Measurements from ENCODE around the gene SIPA1.

DNA sequence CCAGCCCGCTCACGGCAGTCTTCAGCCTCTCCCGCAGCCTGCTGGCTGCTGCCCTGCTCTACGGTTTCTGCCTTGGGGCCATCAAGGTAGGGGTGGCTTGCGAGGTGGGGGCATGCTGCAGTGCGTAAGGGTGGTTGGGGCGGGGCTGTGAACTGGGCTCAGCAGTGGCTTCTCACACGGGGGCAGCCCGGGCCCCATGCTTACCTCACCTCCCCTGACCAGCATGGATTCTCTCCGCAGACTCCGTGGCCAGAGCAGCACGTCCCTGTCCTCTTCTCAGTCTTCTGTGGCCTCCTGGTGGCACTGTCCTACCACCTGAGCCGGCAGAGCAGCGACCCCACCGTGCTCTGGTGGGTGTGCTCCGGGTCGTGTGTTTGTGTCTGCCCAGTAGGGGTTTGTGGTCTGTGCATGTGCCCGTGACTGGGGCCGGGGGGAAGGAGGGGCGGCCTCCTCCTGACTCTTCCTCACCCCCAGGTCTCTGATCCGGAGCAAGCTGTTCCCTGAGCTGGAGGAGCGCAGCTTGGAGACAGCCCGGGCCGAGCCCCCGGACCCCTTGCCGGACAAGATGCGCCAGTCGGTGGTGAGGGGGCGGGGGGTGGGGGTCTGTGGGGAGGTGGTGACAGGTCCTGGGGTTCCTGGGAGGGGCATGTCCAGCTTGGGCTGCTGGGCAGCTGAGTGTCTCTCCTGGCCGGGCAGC is 12.8 kb upstream of the SIPA1 start:
- TF ChIP-seq RAD21 (IDR thresholded peaks at IDR 0.05; ENCODE audit: low read depth) = no peak
- no peak for TF ChIP-seq YY1 (IDR thresholded peaks at IDR 0.05; ENCODE audit: extremely low read depth, insufficient replicate concordance, low read depth, low read length)
- TF ChIP-seq CTCF (IDR thresholded peaks at IDR 0.05 in 2 of 3, conservative IDR thresholded peaks at IDR 0.05 in 1 of 3; ENCODE audit: borderline replicate concordance in 1 of 3, insufficient read depth in 1 of 3, low read depth in 2 of 3, low read length in 2 of 3) = no peak
- no peak for TF ChIP-seq POLR2AphosphoS5 (IDR thresholded peaks at IDR 0.05; ENCODE audit: low read depth, low read length)
- TF ChIP-seq TCF7L2 (IDR thresholded peaks at IDR 0.05; ENCODE audit: borderline replicate concordance, extremely low read depth, insufficient read depth, insufficient read length) = no peak
- no peak for TF ChIP-seq CEBPB (IDR thresholded peaks at IDR 0.05; ENCODE audit: low read depth)

All from HCT116 (cell line).